Cardiac fibroblast (primary cell): ENCODE results near the gene RAB26.

Experiments
- DNase-seq, 2 donors: peaks; one replicate each; pipeline versions ENCODE4 v3.0.0 to v3.0.0-alpha.2; 2010; ENCODE audit warnings: low read depth in 2 of 2
- H3K4me3 ChIP-seq, 2 donors: replicated peaks in 1 of 2; 1 replicate in 1 of 2; 2 replicates in 1 of 2; pipeline ENCODE4 v1.5.1; 2011; ENCODE audit warnings: low read depth in 2 of 2, low read length in 2 of 2, mild to moderate bottlenecking in 2 of 2, moderate library complexity in 1 of 2
- CTCF ChIP-seq: IDR thresholded peaks from one replicate; pipeline ENCODE4 v1.5.1; 2011; ENCODE audit warnings: low read depth, mild to moderate bottlenecking, low read length, inconsistent platforms

The RAB26 gene

GRCh38 chr16:2174396-2175131, 26.1 kb downstream of the RAB26 start:
- DNase-seq, result no peak
- no peak overlapping the region for H3K4me3 ChIP-seq
- TF ChIP-seq CTCF, result no peak

- no peak for TF ChIP-seq CTCF
- no peak for DNase-seq
- H3K4me3 ChIP-seq, result no peak overlapping the region
These were observed 27.0 kb downstream of the RAB26 start for GRCh38 chr16:2175454-2175853.

GRCh38 chr16:2176047-2176446, 27.6 kb downstream of the RAB26 start:
- TF ChIP-seq CTCF, result no peak
- DNase-seq, result no peak
- H3K4me3 ChIP-seq, result no peak overlapping the region

- TF ChIP-seq CTCF, result no peak
- no peak for DNase-seq
- H3K4me3 ChIP-seq, result no peak overlapping the region
These were observed 28.7 kb downstream of the RAB26 start for GRCh38 chr16:2177101-2177500.

- TF ChIP-seq CTCF, result no peak
- DNase-seq, result no peak
- no peak overlapping the region for H3K4me3 ChIP-seq
These were observed 29.1 kb downstream of the RAB26 start for GRCh38 chr16:2177561-2177960.

GRCh38 chr16:2178321-2179106, 30.1 kb downstream of the RAB26 start:
- no peak overlapping the region for H3K4me3 ChIP-seq
- TF ChIP-seq CTCF, result no peak
- DNase-seq, result peak; percentile 30 to 43
